Effector memory CD8-positive, alpha-beta T cell (primary cell): ENCODE data around the gene PTCD2.
"Not testable (repeated sequence)": the region's sequence is repeated elsewhere in the genome, so short reads cannot be mapped to it uniquely, and the experiment has no call there.

Source experiments
- ATAC-seq: fragments of 150-1000 bp; cut with Tn5 transposase; replicated peaks from 2 replicates; pipeline ENCODE4 v1.10.0; 2021; ENCODE audit warnings: mild to moderate bottlenecking, moderate library complexity
- DNase-seq, 3 experiments: peaks; one replicate each; pipeline ENCODE4 v3.0.0; 2021
- H3K27ac Mint-ChIP-seq, 2 donors: one replicate each; pipeline ENCODE4 v1.8.0; 2022; ENCODE audit warnings: mild to moderate bottlenecking in 2 of 2, mixed read lengths in 2 of 2, moderate library complexity in 2 of 2
- H3K27me3 Mint-ChIP-seq, 2 donors: one replicate each; pipeline ENCODE4 v1.8.0; 2022; ENCODE audit warnings: mixed read lengths in 2 of 2
- H3K36me3 Mint-ChIP-seq: one replicate; pipeline ENCODE4 v1.8.0; 2022; ENCODE audit warnings: mild to moderate bottlenecking, moderate library complexity, mixed read lengths; ENCODE audit not compliant: insufficient read depth
- H3K4me1 Mint-ChIP-seq, 2 donors: one replicate each; pipeline ENCODE4 v1.8.0; 2022; ENCODE audit warnings: low read depth in 2 of 2, mixed read lengths in 2 of 2
- H3K4me3 Mint-ChIP-seq, 2 donors: one replicate each; pipeline ENCODE4 v1.8.0; 2022; ENCODE audit warnings: mild to moderate bottlenecking in 2 of 2, mixed read lengths in 2 of 2, moderate library complexity in 2 of 2
- H3K9me3 Mint-ChIP-seq, 2 donors: one replicate each; pipeline ENCODE4 v1.8.0; 2022; ENCODE audit warnings: mixed read lengths in 2 of 2

PTCD2 gene

DNA sequence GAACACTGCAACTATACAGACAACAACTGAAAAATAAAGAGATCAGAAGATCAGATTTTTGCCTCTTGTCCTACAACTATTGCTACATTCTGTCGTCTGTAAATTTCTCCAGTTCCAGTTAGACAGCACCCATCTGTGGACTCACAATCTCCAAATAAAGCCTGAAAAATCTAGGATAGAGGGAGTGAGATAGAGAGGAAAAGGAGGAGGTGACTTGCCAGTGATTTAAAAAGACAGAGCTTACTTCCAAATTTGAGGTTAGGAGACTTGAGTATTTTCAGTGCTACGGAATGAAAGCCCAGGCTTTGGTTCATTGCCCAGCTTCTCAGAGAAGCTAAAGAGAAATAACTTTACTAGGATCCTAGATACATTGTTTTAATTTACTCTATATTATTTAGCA is 63.6 kb downstream of the PTCD2 start:
- Mint-ChIP-seq H3K4me1 (no peaks in the 10 kb centered on the region), H3K27me3 (peaks cover 26 to 27% of the 10 kb centered on the region in 2 donors), H3K36me3 (no peaks in the 10 kb centered on the region), H3K9me3 (no peaks in the 10 kb centered on the region), H3K27ac (no peak overlapping the region), H3K4me3 (no peak overlapping the region)
- ATAC-seq, result no peak
- DNase-seq, result no peak

DNA sequence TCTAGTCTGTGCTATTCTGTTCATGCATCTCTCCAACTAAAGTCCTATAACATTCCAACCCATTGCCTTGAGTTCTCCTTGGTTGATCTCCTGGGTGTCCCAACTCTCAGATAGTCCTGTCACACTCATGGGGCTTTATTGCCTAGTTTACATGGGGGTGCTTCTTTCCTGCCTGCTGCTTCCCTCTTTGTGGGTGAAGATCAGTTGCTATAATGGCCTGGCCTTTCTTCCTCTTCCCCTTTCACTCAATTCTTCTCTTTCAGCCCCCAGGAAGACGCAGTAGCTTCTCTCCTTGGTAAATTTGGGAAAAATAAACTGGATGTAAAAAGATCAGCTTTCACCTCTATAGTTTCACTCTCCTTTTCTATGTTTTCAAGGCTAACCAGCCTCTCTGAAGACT is 66.5 kb downstream of the PTCD2 start:
- no peaks in the 10 kb centered on the region for H3K4me1 Mint-ChIP-seq
- DNase-seq, result no peak
- peaks cover 36 to 39% of the 10 kb centered on the region in 2 donors for H3K27me3 Mint-ChIP-seq
- ATAC-seq, result no peak
- no peak overlapping the region for H3K27ac Mint-ChIP-seq
- H3K4me3 Mint-ChIP-seq, result no peak overlapping the region
- no peaks in the 10 kb centered on the region for H3K36me3 Mint-ChIP-seq
- no peaks in the 10 kb centered on the region for H3K9me3 Mint-ChIP-seq

DNA sequence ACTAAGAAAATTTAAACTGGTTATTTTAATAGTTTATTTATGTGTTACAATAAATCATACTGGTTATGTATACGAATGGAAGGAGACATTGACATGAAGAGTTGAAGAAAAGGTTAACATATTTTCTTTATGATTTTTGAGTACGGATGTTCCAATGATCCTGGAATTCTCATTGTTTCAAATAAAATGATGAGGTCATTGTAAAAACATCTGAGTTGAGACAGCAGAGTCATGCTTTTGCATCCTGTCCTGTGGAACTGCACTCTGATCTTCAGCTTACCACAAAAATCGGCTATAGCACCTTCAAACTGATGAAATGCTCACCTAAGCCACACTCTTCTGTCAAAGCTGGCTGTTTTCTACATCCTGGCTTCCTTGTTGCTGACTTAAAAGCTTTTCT is 67.8 kb downstream of the PTCD2 start:
- ATAC-seq, result no peak
- no peak for DNase-seq
- H3K4me1 Mint-ChIP-seq, result no peaks in the 10 kb centered on the region
- no peak overlapping the region for H3K27ac Mint-ChIP-seq
- no peaks in the 10 kb centered on the region for H3K9me3 Mint-ChIP-seq
- H3K4me3 Mint-ChIP-seq, result no peak overlapping the region
- no peaks in the 10 kb centered on the region for H3K36me3 Mint-ChIP-seq
- H3K27me3 Mint-ChIP-seq, result peaks cover 36 to 39% of the 10 kb centered on the region in 2 donors

DNA sequence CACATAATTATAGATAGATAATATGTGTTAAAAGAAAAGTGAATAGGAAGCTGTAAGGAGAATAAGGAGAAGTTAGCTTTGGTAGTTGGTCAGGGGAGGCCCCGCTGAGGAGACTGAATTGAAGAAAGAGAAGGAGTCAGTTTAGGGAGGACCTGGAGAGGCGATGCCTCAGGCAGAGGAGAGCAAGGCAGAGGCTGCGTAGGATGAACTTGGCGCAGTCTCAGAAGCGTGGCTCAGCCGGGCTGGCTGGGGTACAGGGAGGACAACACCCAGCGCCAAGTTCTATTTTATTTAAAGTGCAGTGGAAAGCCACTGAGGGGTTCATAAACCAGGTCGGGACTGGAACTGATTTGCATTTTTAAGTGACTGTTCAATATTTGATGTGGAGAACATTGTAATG is 68.5 kb downstream of the PTCD2 start:
- Mint-ChIP-seq H3K27me3 (peaks cover 36 to 42% of the 10 kb centered on the region in 2 donors), H3K4me1 (no peaks in the 10 kb centered on the region), H3K9me3 (no peaks in the 10 kb centered on the region), H3K36me3 (no peaks in the 10 kb centered on the region), H3K4me3 (no peak overlapping the region), H3K27ac (no peak overlapping the region)
- ATAC-seq (no peak), DNase-seq (no peak)

DNA sequence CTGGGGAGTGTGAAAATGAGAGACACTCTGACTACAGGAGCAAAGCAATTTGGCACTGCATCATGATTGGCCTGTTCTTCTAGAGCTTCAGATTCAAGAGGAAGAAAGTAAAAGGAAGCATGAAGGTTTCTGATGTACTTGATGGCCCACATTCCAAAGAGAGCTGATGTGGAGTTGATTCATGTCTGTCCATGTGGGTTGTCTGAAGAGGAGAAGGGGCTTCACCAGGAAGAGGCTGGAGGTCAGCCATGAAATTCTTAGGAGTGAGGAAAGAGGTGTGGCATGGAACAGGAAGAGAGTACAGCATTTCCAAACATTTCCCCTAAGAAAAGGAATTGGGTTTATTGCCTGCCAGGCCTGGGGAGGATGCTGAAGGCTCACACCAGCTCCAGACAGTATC is 70.7 kb downstream of the PTCD2 start:
- Mint-ChIP-seq H3K4me3 (no peak overlapping the region), H3K27me3 (peaks cover 44 to 60% of the 10 kb centered on the region in 2 donors), H3K4me1 (no peaks in the 10 kb centered on the region), H3K27ac (no peak overlapping the region), H3K9me3 (no peaks in the 10 kb centered on the region), H3K36me3 (no peaks in the 10 kb centered on the region)
- DNase-seq (no peak), ATAC-seq (no peak)

DNA sequence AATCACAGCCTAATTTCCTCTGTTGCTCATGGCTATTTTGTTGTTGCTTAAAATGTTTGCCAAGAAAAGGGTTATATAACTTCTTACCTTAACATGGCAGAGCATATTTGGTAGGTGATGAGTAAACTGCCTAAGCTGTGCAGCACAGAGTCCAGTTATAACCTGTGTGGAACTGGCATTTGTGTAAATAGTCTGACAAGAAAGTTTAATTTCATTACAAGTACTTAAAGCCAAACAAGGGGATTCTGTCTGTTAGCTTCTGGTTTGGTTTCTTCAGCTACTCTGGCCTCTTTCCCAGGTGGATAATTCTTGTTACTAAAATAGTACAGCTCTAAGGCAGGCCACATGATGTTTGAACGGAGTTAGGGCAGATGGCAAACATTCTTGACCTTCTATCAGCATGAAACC is 72.2 kb downstream of the PTCD2 start:
- H3K36me3 Mint-ChIP-seq, result no peaks in the 10 kb centered on the region
- no peak overlapping the region for H3K4me3 Mint-ChIP-seq
- no peak overlapping the region for H3K27ac Mint-ChIP-seq
- DNase-seq, result no peak
- H3K4me1 Mint-ChIP-seq, result no peaks in the 10 kb centered on the region
- peaks cover 34 to 54% of the 10 kb centered on the region in 2 donors for H3K27me3 Mint-ChIP-seq
- no peak for ATAC-seq
- H3K9me3 Mint-ChIP-seq, result no peaks in the 10 kb centered on the region

DNA sequence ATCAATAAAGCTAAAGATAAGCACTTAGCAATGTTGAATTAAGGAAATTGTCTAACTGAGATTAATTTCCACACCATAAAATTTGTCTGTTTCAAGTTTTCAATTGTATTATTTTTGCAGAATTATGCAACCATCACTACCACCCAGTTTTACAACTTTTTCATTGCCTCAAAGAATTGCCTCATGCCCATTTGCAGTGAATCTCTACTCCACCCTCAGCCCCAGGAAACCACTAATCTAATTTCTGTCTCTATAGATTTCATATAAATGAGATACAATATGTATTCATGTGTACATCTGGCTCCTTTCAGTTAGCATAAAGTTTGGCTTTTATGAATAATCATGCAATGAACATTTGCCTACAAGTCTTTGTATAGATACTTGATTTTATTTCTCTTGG is 72.9 kb downstream of the PTCD2 start:
- ATAC-seq (no peak), DNase-seq (no peak)
- no peak overlapping the region for H3K27ac Mint-ChIP-seq
- H3K9me3 Mint-ChIP-seq, result no peaks in the 10 kb centered on the region
- no peaks in the 10 kb centered on the region for H3K36me3 Mint-ChIP-seq
- no peak overlapping the region for H3K4me3 Mint-ChIP-seq
- no peaks in the 10 kb centered on the region for H3K4me1 Mint-ChIP-seq
- peaks cover 34 to 59% of the 10 kb centered on the region in 2 donors for H3K27me3 Mint-ChIP-seq

DNA sequence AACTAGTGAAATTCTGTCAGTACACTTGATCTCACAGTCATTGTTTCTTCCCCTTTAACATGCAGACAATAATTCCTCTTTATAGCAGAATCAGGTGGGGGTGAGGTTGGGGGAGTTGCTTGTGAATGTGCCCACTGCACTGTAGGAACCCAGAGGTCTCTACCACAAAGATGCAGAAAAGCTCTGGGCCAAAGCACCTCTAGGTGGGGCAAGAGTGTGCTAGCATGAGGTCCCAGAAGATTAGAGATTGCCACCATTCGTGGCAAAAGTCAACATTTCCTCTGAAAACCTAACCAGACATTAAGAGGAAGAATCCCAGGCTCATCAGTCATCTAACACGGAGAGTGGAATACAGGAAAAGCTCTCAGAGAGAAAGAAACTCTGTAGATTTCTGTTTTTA is 74.5 kb downstream of the PTCD2 start:
- H3K4me3 Mint-ChIP-seq, result no peak overlapping the region
- H3K36me3 Mint-ChIP-seq, result no peaks in the 10 kb centered on the region
- DNase-seq, result no peak
- H3K27ac Mint-ChIP-seq, result no peak overlapping the region
- no peaks in the 10 kb centered on the region for H3K4me1 Mint-ChIP-seq
- no peaks in the 10 kb centered on the region for H3K9me3 Mint-ChIP-seq
- peaks cover 18 to 52% of the 10 kb centered on the region in 2 donors for H3K27me3 Mint-ChIP-seq
- no peak for ATAC-seq

DNA sequence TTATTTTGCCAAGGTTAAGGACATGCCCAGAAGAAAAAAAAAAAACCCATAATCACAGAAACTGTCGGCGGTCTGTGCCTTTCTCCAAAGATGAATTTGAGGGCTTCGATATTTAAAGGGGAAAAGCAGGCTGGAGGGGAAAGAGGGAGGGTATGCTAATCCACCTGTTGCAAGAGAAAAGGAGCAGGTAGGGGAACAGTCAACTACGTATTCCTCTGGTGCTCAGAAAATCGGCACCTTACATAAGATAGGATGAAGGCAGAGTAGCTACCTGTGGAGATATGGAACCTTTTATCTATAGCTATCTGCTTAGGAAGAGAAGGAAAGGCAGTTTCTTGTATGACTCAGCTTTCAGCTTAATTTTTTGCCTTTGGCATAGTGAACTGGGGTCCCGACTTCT is 77.7 kb downstream of the PTCD2 start:
- peaks cover 7% of the 10 kb centered on the region in 2 donors for H3K9me3 Mint-ChIP-seq
- DNase-seq, result no peak
- ATAC-seq, result no peak
- H3K36me3 Mint-ChIP-seq, result no peaks in the 10 kb centered on the region
- H3K4me3 Mint-ChIP-seq, result no peak overlapping the region
- no peak overlapping the region for H3K27ac Mint-ChIP-seq
- H3K27me3 Mint-ChIP-seq, result peaks cover 21 to 45% of the 10 kb centered on the region in 2 donors
- H3K4me1 Mint-ChIP-seq, result no peaks in the 10 kb centered on the region

DNA sequence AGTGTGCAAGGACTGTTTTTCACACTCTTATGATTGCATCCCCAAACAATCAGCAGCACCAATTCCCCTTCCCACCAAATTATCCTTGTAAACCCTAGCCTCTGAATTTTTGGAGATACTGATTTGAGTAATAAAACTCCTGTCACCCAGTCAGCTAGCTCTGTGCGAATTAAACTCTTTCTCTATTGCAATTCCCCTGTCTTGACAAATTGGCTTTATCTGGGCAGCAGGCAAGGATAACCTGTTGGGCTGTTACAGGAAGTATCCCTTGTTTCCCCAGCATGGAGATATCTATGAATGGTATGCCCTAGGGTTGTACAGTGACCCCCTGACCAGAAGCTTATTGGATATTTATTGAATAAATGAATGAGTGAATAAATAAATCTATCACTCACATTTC is 80.8 kb downstream of the PTCD2 start:
- Mint-ChIP-seq H3K4me1 (no peaks in the 10 kb centered on the region), H3K4me3 (no peak overlapping the region), H3K36me3 (no peaks in the 10 kb centered on the region), H3K27ac (no peak overlapping the region), H3K9me3 (peaks cover 7% of the 10 kb centered on the region in 2 donors), H3K27me3 (peaks cover 24 to 34% of the 10 kb centered on the region in 2 donors)
- ATAC-seq, result no peak
- no peak for DNase-seq

DNA sequence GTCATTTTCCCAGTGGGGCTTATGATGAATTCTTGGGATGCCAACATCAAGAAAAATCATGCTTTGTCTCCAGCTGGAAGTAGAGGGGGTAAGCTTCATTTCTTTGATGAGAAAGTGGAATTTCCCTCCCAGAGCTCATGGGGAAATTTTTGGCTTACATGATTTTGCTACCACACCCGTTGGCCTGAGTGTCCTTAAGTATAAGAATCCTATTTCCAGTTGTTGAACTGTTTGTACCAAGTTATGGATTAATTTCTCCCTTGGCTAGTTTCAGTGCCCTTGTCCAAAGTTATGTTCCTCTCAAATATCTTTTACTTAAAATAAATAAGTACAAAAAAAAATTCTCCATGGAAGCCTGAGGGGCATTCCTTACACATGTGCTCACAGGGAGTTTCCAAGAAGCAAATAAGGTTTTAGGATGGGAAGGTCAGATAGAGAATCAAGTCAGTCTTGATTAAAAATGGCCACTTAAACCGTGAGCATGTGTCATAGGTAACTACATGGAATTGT is 82.3 kb downstream of the PTCD2 start:
- no peak for DNase-seq
- no peak for ATAC-seq
- Mint-ChIP-seq H3K4me1 (no peaks in the 10 kb centered on the region), H3K9me3 (peaks cover 7% of the 10 kb centered on the region in 2 donors), H3K4me3 (no peak overlapping the region), H3K27me3 (peaks cover 34 to 46% of the 10 kb centered on the region in 2 donors), H3K27ac (no peak overlapping the region), H3K36me3 (no peaks in the 10 kb centered on the region)

DNA sequence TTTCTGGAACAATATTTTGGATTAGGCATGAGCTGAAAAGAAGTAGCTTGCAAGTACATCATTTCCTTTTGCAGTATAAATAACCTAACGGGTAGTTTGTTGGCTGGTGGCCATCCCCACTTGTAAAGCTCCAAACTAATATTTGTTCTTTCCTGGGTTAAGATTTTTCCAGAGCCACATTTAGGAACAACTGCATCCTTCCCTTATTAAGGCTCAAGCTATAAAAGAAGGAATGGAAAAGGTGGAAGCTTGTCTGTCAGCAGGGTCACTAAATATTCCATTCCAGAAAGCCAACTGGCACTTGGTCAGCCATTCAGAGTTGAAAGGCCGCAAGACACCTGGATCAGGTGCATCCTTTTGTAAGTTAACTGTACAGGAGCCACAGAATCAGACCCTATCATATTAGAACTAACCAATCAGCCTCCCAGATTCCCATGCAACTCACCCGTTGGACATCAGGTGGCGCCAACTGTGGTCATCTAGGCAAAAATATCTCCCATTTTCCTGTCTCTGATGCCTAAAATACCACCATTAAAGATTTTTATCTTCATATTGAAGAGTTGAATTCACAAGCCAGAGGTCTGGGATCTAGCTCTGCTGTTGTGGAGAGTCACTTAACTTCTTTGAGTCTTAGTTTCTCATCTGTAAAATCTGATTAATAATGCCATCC is 82.9 kb downstream of the PTCD2 start:
- DNase-seq, result no peak
- Mint-ChIP-seq H3K27ac (no peak overlapping the region), H3K27me3 (peaks cover 34 to 41% of the 10 kb centered on the region in 2 donors), H3K9me3 (peaks cover 7% of the 10 kb centered on the region in 2 donors), H3K36me3 (no peaks in the 10 kb centered on the region), H3K4me1 (no peaks in the 10 kb centered on the region), H3K4me3 (no peak overlapping the region)
- ATAC-seq, result no peak

DNA sequence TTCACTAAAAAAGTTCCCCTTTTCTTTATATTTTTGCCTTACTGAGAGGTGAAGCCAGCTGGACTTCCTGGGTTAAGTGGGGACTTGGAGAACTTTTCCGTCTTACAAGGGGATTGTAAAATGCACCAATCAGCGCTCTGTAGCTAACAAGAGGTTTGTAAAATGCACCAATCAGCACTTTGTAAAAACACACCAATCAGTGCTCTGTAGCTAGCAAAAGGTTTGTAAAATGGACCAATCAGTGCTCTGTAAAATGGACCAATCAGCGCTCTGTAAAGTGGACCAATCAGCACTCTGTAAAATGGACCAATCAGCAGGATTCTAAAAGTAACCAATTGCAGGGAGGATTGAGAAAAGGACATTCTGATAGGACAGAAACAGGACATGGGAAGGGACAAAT is 84.6 kb downstream of the PTCD2 start:
- not testable (repeated sequence) for H3K4me1 Mint-ChIP-seq

DNA sequence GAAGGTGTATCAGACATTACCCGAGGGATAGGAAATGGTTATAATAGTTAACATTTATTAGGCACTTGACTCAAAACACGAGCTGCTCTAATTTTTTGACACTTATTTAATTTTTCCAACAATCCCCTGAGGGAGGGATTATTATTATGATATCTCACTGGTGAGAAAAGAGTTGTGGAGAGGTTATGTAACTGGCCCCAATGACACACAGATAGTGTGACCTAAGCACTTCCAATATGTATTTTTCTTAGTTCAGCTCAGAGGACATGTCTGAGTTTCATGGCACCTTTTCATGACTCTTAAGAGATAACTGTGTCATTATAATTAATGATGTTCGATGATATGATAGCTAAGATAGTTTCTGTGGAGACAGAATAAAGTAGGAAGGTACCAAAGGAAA is 86.9 kb downstream of the PTCD2 start:
- Mint-ChIP-seq H3K4me3 (no peak overlapping the region), H3K36me3 (no peaks in the 10 kb centered on the region)

More for the DNA sequence above, 84.6 kb downstream of the PTCD2 start:
- not testable (repeated sequence) for H3K36me3 Mint-ChIP-seq, DNase-seq, ATAC-seq, H3K9me3 Mint-ChIP-seq, H3K27ac Mint-ChIP-seq, H3K4me3 Mint-ChIP-seq
- H3K27me3 Mint-ChIP-seq, result peaks cover 31 to 39% of the 10 kb centered on the region in 2 donors

More for the DNA sequence above, 86.9 kb downstream of the PTCD2 start:
- ATAC-seq (no peak), DNase-seq (no peak)
- H3K27ac Mint-ChIP-seq, result no peak overlapping the region
- peaks cover 22 to 36% of the 10 kb centered on the region in 2 donors for H3K27me3 Mint-ChIP-seq
- H3K4me1 Mint-ChIP-seq, result no peaks in the 10 kb centered on the region
- peaks cover 0 to 1% of the 10 kb centered on the region in 2 donors for H3K9me3 Mint-ChIP-seq
